Stimulated activated CD8-positive, alpha-beta memory T cell treated with anti-CD3 and anti-CD28 coated beads, Interleukin-12 subunit alpha, Interleukin-12 subunit beta, amount 100 ng/mL, for 24 hours (primary cell): ENCODE measurements around the gene DOK5.

Experiments
- DNase-seq: peaks from one replicate; pipeline ENCODE4 v3.0.0-alpha.2; 2020; ENCODE audit errors: extremely low read depth

Gene DOK5

GRCh38 chr20:54557806-54558590 lies 82.6 kb downstream of the DOK5 start:
- no peak for DNase-seq

GRCh38 chr20:54559890-54560289 lies 84.5 kb downstream of the DOK5 start:
- DNase-seq = no peak

GRCh38 chr20:54560357-54560756 lies 85.0 kb downstream of the DOK5 start:
- DNase-seq = no peak

- DNase-seq = no peak
Observed at GRCh38 chr20:54565255-54565654, 89.9 kb downstream of the DOK5 start.

GRCh38 chr20:54566031-54566688 lies 90.8 kb downstream of the DOK5 start:
- DNase-seq = no peak

- no peak for DNase-seq
Observed at GRCh38 chr20:54570561-54570960, 95.2 kb downstream of the DOK5 start.

GRCh38 chr20:54572665-54573435 lies 97.5 kb downstream of the DOK5 start:
- no peak for DNase-seq

GRCh38 chr20:54573838-54574237 lies 98.4 kb downstream of the DOK5 start:
- no peak for DNase-seq

- no peak for DNase-seq
Observed at GRCh38 chr20:54576518-54576917, 101.1 kb downstream of the DOK5 start.

GRCh38 chr20:54577637-54578036 lies 102.2 kb downstream of the DOK5 start:
- no peak for DNase-seq

GRCh38 chr20:54585217-54585616 lies 109.8 kb downstream of the DOK5 start:
- DNase-seq = no peak

GRCh38 chr20:54587408-54587807 lies 112.0 kb downstream of the DOK5 start:
- no peak for DNase-seq

- DNase-seq = no peak
Observed at GRCh38 chr20:54589402-54590030, 114.1 kb downstream of the DOK5 start.

GRCh38 chr20:54590856-54591255 lies 115.5 kb downstream of the DOK5 start:
- no peak for DNase-seq

GRCh38 chr20:54596651-54597050 lies 121.3 kb downstream of the DOK5 start:
- DNase-seq = no peak

- DNase-seq = no peak
Observed at GRCh38 chr20:54598352-54598751, 123.0 kb downstream of the DOK5 start.

- no peak for DNase-seq
Observed at GRCh38 chr20:54600634-54601033, 125.2 kb downstream of the DOK5 start.

- DNase-seq = no peak
Observed at GRCh38 chr20:54601831-54602515, 126.6 kb downstream of the DOK5 start.

- no peak for DNase-seq
Observed at GRCh38 chr20:54605319-54605718, 129.9 kb downstream of the DOK5 start.

- DNase-seq = no peak
Observed at GRCh38 chr20:54606380-54606779, 131.0 kb downstream of the DOK5 start.

- DNase-seq = no peak
Observed at GRCh38 chr20:54608039-54608745, 132.8 kb downstream of the DOK5 start.
